Central memory CD4-positive, alpha-beta T cell (primary cell): ENCODE measurements around the gene KRT76.

Experiments
- DNase-seq: peaks from one replicate; pipeline ENCODE4 v3.0.0; 2022

The KRT76 gene

GRCh38 chr12:52728374-52728773, 48.8 kb downstream of the KRT76 start:
- no peak for DNase-seq

GRCh38 chr12:52727037-52727436, 50.1 kb downstream of the KRT76 start:
- no peak for DNase-seq

- no peak for DNase-seq
Measured at GRCh38 chr12:52726451-52726850, 50.7 kb downstream of the KRT76 start.

- no peak for DNase-seq
Measured at GRCh38 chr12:52724384-52724783, 52.8 kb downstream of the KRT76 start.

GRCh38 chr12:52722680-52723079, 54.5 kb downstream of the KRT76 start:
- no peak for DNase-seq

GRCh38 chr12:52721838-52722470, 55.2 kb downstream of the KRT76 start:
- DNase-seq: no peak

GRCh38 chr12:52720365-52720886, 56.7 kb downstream of the KRT76 start:
- DNase-seq: no peak
